ENCODE measurements around the gene ATL3.

DNA sequence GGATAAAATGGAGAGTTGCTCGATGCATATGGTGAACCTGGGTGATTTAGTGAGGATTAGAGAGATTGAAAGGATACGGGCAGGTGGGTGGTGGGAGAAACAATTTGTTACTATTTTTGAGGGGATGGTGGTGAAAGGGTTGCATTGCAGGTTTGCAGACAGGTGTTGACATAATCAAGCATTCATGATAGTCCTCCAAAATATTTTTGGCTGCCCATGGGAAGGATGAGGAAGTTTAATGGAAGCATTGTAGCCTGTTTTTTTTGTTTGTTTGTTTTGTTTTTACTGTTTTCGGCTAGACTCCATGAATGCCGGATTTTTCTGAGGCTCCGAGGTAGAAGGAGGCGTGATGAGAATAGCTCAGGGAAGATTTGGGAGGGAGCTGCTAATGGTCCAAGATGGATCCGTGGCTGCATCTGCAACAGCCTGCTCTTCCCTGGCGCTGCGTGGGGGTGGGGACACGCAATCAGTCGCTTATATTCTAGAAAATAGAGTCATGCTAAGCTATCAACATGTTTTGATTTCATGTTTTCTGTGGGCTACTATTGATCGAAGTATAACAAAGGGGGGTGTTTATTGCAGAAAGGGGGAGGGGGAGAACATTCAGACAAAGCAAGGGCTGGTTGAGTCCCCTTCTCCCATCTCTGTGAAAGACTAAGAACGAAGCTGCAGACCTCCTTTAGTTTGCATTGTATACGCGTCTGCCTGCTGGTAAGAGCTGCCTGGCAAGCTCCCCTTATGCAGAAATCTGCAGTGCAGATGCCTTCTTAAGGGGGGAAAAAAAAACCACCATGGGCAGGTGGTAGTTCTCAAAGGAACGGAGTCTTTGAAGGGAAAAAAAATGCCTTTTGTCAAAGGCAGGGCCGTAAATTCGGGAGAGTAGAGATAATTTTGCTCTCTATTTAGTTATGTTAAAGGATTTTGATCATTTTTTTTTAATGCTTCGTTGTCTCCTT is 11.2 kb upstream of the ATL3 start:
- TF ChIP-seq, protein P1, sequence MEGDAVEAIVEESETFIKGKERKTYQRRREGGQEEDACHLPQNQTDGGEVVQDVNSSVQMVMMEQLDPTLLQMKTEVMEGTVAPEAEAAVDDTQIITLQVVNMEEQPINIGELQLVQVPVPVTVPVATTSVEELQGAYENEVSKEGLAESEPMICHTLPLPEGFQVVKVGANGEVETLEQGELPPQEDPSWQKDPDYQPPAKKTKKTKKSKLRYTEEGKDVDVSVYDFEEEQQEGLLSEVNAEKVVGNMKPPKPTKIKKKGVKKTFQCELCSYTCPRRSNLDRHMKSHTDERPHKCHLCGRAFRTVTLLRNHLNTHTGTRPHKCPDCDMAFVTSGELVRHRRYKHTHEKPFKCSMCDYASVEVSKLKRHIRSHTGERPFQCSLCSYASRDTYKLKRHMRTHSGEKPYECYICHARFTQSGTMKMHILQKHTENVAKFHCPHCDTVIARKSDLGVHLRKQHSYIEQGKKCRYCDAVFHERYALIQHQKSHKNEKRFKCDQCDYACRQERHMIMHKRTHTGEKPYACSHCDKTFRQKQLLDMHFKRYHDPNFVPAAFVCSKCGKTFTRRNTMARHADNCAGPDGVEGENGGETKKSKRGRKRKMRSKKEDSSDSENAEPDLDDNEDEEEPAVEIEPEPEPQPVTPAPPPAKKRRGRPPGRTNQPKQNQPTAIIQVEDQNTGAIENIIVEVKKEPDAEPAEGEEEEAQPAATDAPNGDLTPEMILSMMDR (conservative IDR thresholded peaks at IDR 0.05; ENCODE audit: low read length), result peak; percentile 46; the same call in 1 of the 2 replicates
- no peak for TF ChIP-seq EZH2phosphoT487 (IDR thresholded peaks at IDR 0.05; ENCODE audit: borderline replicate concordance, low read depth, low read length)
